Immature natural killer cell (primary cell): ENCODE results near the gene FBLN2. TPM values are rescaled to one million over a fixed set of nuclear protein-coding genes. Genes with fewer than 3 reads are reported as not detected.

Source experiments
- DNase-seq, 3 donors: peaks; one replicate each; pipeline ENCODE4 v3.0.0; 2022; ENCODE audit warnings: mixed read lengths in 1 of 3
- H3K27ac Mint-ChIP-seq, 6 donors: one replicate each; pipeline ENCODE4 v1.8.0; 2020; ENCODE audit warnings: mixed read lengths in 6 of 6, mild to moderate bottlenecking in 5 of 6, inconsistent platforms in 4 of 6, moderate library complexity in 3 of 6
- H3K27me3 Mint-ChIP-seq, 3 donors: one replicate each; pipeline ENCODE4 v1.8.0; 2020 to 2021; ENCODE audit warnings: low read depth in 3 of 3, mild to moderate bottlenecking in 3 of 3, mixed read lengths in 3 of 3, moderate library complexity in 3 of 3, inconsistent platforms in 1 of 3
- H3K36me3 Mint-ChIP-seq, 3 donors: one replicate each; pipeline ENCODE4 v1.8.0; 2020; ENCODE audit warnings: mixed read lengths in 3 of 3, inconsistent platforms in 2 of 3, mild to moderate bottlenecking in 2 of 3
- H3K4me1 Mint-ChIP-seq, 2 donors: one replicate each; pipeline ENCODE4 v1.8.0; 2020; ENCODE audit warnings: inconsistent platforms in 2 of 2, mild to moderate bottlenecking in 2 of 2, mixed read lengths in 2 of 2, moderate library complexity in 1 of 2
- H3K4me3 Mint-ChIP-seq, 5 donors: one replicate each; pipeline ENCODE4 v1.8.0; 2020; ENCODE audit warnings: mild to moderate bottlenecking in 5 of 5, mixed read lengths in 5 of 5, inconsistent platforms in 3 of 5, moderate library complexity in 3 of 5
- H3K9me3 Mint-ChIP-seq, 6 donors: one replicate each; pipeline ENCODE4 v1.8.0; 2020; ENCODE audit warnings: mild to moderate bottlenecking in 6 of 6, mixed read lengths in 6 of 6, inconsistent platforms in 4 of 6, moderate library complexity in 3 of 6
- polyA plus RNA-seq, 3 donors: library from polyadenylated mRNA; unstranded; fragments of 300-500 nt; fragmentation: Illumina TruSeq; gene quantifications; one replicate each; pipeline ENCODE4 v1.2.3, GENCODE V29; 2021

Gene FBLN2
- polyA plus RNA-seq, 3 donors from 2014 or later = 1.8 to 2.5 (median 2.2) TPM

- no peaks in the 10 kb centered on the region for H3K4me1 Mint-ChIP-seq
These were observed 133.5 kb downstream of the FBLN2 start for GRCh38 chr3:13682331-13683013.

GRCh38 chr3:13683288-13683687 lies 134.4 kb downstream of the FBLN2 start:
- no peak overlapping the region for H3K4me3 Mint-ChIP-seq
- H3K36me3 Mint-ChIP-seq = no peaks in the 10 kb centered on the region
- H3K27ac Mint-ChIP-seq = peak overlapping the region in 1 of 6 donors; percentile 35
- peaks cover 0 to 1% (median 0%) of the 10 kb centered on the region in 6 donors for H3K9me3 Mint-ChIP-seq
- no peaks in the 10 kb centered on the region for H3K4me1 Mint-ChIP-seq
- peaks cover 0 to 6% (median 0%) of the 10 kb centered on the region in 3 donors for H3K27me3 Mint-ChIP-seq
- no peak for DNase-seq

More at GRCh38 chr3:13682331-13683013, 133.5 kb downstream of the FBLN2 start:
- H3K27ac Mint-ChIP-seq = peak overlapping the region in 2 of 6 donors; percentile 33 to 40
- peaks cover 0 to 1% (median 0%) of the 10 kb centered on the region in 6 donors for H3K9me3 Mint-ChIP-seq
- no peaks in the 10 kb centered on the region for H3K36me3 Mint-ChIP-seq
- no peak for DNase-seq
- H3K27me3 Mint-ChIP-seq = peaks cover 0 to 6% (median 0%) of the 10 kb centered on the region in 3 donors
- H3K4me3 Mint-ChIP-seq = no peak overlapping the region

- H3K4me3 Mint-ChIP-seq = no peak overlapping the region
These were observed 134.8 kb downstream of the FBLN2 start for GRCh38 chr3:13683772-13684171.

GRCh38 chr3:13684350-13684749 lies 135.4 kb downstream of the FBLN2 start:
- Mint-ChIP-seq H3K27me3 (peaks cover 0 to 6% (median 0%) of the 10 kb centered on the region in 3 donors), H3K27ac (no peak overlapping the region), H3K36me3 (no peaks in the 10 kb centered on the region), H3K4me1 (no peaks in the 10 kb centered on the region), H3K4me3 (no peak overlapping the region), H3K9me3 (peaks cover 0 to 1% (median 0%) of the 10 kb centered on the region in 6 donors)
- no peak for DNase-seq

More at GRCh38 chr3:13683772-13684171, 134.8 kb downstream of the FBLN2 start:
- H3K36me3 Mint-ChIP-seq = no peaks in the 10 kb centered on the region
- no peak overlapping the region for H3K27ac Mint-ChIP-seq
- no peaks in the 10 kb centered on the region for H3K4me1 Mint-ChIP-seq
- peaks cover 0 to 6% (median 0%) of the 10 kb centered on the region in 3 donors for H3K27me3 Mint-ChIP-seq
- peaks cover 0 to 1% (median 0%) of the 10 kb centered on the region in 6 donors for H3K9me3 Mint-ChIP-seq
- no peak for DNase-seq

- H3K27ac Mint-ChIP-seq = no peak overlapping the region
- peaks cover 0 to 6% (median 0%) of the 10 kb centered on the region in 3 donors for H3K27me3 Mint-ChIP-seq
- H3K4me1 Mint-ChIP-seq = no peaks in the 10 kb centered on the region
- no peaks in the 10 kb centered on the region for H3K36me3 Mint-ChIP-seq
- no peak for DNase-seq
- H3K9me3 Mint-ChIP-seq = peaks cover 0 to 1% (median 0%) of the 10 kb centered on the region in 6 donors
- no peak overlapping the region for H3K4me3 Mint-ChIP-seq
These were observed 135.9 kb downstream of the FBLN2 start for GRCh38 chr3:13684854-13685253.

- no peak for DNase-seq
- no peak overlapping the region for H3K27ac Mint-ChIP-seq
- H3K36me3 Mint-ChIP-seq = no peaks in the 10 kb centered on the region
- no peak overlapping the region for H3K4me3 Mint-ChIP-seq
- H3K27me3 Mint-ChIP-seq = peaks cover 0 to 4% (median 0%) of the 10 kb centered on the region in 3 donors
- H3K4me1 Mint-ChIP-seq = no peaks in the 10 kb centered on the region
- H3K9me3 Mint-ChIP-seq = peaks cover 0 to 1% (median 0%) of the 10 kb centered on the region in 6 donors
These were observed 136.8 kb downstream of the FBLN2 start for GRCh38 chr3:13685721-13686120.

- peaks cover 0 to 1% (median 0%) of the 10 kb centered on the region in 6 donors for H3K9me3 Mint-ChIP-seq
- H3K36me3 Mint-ChIP-seq = no peaks in the 10 kb centered on the region
- no peak overlapping the region for H3K4me3 Mint-ChIP-seq
- peaks cover 0 to 4% (median 4%) of the 10 kb centered on the region in 3 donors for H3K27me3 Mint-ChIP-seq
- H3K4me1 Mint-ChIP-seq = no peaks in the 10 kb centered on the region
- DNase-seq = no peak
- H3K27ac Mint-ChIP-seq = no peak overlapping the region
These were observed 137.6 kb downstream of the FBLN2 start for GRCh38 chr3:13686367-13687160.

- peaks cover 0 to 4% (median 4%) of the 10 kb centered on the region in 3 donors for H3K27me3 Mint-ChIP-seq
- peaks cover 0 to 2% (median 0%) of the 10 kb centered on the region in 6 donors for H3K9me3 Mint-ChIP-seq
- no peak for DNase-seq
- no peak overlapping the region for H3K4me3 Mint-ChIP-seq
- no peaks in the 10 kb centered on the region for H3K4me1 Mint-ChIP-seq
- H3K36me3 Mint-ChIP-seq = no peaks in the 10 kb centered on the region
- no peak overlapping the region for H3K27ac Mint-ChIP-seq
These were observed 138.6 kb downstream of the FBLN2 start for GRCh38 chr3:13687517-13687943.

Other genes starting within 250 kb of the FBLN2 start
- 100 to 1,000 TPM in 1 of 3 donors, 10 to 100 TPM in 2; 10.9 to 120 (median 36.7) TPM for gene NUP210, start 128.8 kb upstream of the FBLN2 start, polyA plus RNA-seq
- gene HDAC11, start 68.8 kb upstream of the FBLN2 start, polyA plus RNA-seq = 1 to 10 TPM; 5.3 to 8.2 (median 5.4) TPM